ENCODE data around the gene HOXB8.

The HOXB8 gene

GRCh38 chr17:48615047-48615962 lies at the start of gene HOXB8:
Gene HOXB8, minus strand, starts transcription at chr17:48615292. Its CDS starts 588 bp downstream, at chr17:48614704.
- DNase-seq (ENCODE audit: low spot score): no peak

- DNase-seq (ENCODE audit: low spot score): no peak
These were observed 48.2 kb upstream of the HOXB8 start for GRCh38 chr17:48663134-48663924.

- DNase-seq (ENCODE audit: low spot score): no peak
These were observed 40.8 kb upstream of the HOXB8 start for GRCh38 chr17:48655913-48656312.

GRCh38 chr17:48649741-48650140 lies 34.6 kb upstream of the HOXB8 start:
- DNase-seq (ENCODE audit: low spot score): no peak

- DNase-seq (ENCODE audit: low spot score): no peak
These were observed 32.8 kb upstream of the HOXB8 start for GRCh38 chr17:48647963-48648245.

GRCh38 chr17:48647103-48647962 lies 32.2 kb upstream of the HOXB8 start:
- no peak for DNase-seq (ENCODE audit: low spot score)

GRCh38 chr17:48646183-48647102 lies 31.4 kb upstream of the HOXB8 start:
- no peak for DNase-seq (ENCODE audit: low spot score)

GRCh38 chr17:48645639-48646182 lies 30.6 kb upstream of the HOXB8 start:
- no peak for DNase-seq (ENCODE audit: low spot score)

GRCh38 chr17:48644910-48645557 lies 29.9 kb upstream of the HOXB8 start:
- no peak for DNase-seq (ENCODE audit: low spot score)

GRCh38 chr17:48644159-48644558 lies 29.1 kb upstream of the HOXB8 start:
- DNase-seq (ENCODE audit: low spot score): no peak

- DNase-seq (ENCODE audit: low spot score): no peak
These were observed 28.6 kb upstream of the HOXB8 start for GRCh38 chr17:48643697-48644012.

- no peak for DNase-seq (ENCODE audit: low spot score)
These were observed 28.0 kb upstream of the HOXB8 start for GRCh38 chr17:48642843-48643696.

GRCh38 chr17:48642059-48642842 lies 27.2 kb upstream of the HOXB8 start:
- no peak for DNase-seq (ENCODE audit: low spot score)

GRCh38 chr17:48641541-48642058 lies 26.5 kb upstream of the HOXB8 start:
- DNase-seq (ENCODE audit: low spot score): peak; percentile 25

GRCh38 chr17:48640858-48641180 lies 25.7 kb upstream of the HOXB8 start:
- DNase-seq (ENCODE audit: low spot score): no peak

GRCh38 chr17:48639982-48640857 lies 25.1 kb upstream of the HOXB8 start:
- no peak for DNase-seq (ENCODE audit: low spot score)

- DNase-seq (ENCODE audit: low spot score): no peak
These were observed 24.0 kb upstream of the HOXB8 start for GRCh38 chr17:48639136-48639535.
